Measurements from ENCODE around the gene TP53TG5. TPM values are rescaled to one million over a fixed set of nuclear protein-coding genes. Genes with fewer than 3 reads are reported as not detected.

The TP53TG5 gene
- total RNA-seq, 1 donor from 2014 or later, result not detected

DNA sequence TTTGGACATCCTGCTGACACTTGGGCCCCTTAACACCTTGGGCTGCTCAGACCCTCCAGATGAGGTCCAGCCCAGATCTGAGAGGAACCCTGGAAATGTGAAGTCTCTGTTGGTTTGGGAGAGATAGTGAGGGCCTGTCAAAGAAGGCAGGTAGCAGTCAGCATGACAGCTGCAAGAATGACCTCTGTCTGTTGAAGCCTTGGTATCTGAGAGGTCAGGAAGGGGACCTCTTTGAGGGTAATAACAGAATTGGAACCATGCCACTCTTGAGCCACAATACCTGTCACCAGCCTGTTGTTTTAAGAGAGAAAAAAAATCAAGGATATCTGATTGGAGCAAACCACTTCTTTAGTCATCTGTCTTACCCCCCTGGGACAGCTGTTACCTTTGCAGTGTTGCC, 11.0 kb downstream of the TP53TG5 start:
- no peak overlapping the region for H3K27ac Mint-ChIP-seq (ENCODE audit: unreplicated experiment)
- H3K4me1 Mint-ChIP-seq, result peaks cover 22% of the 10 kb centered on the region
- H3K27me3 Mint-ChIP-seq (ENCODE audit: low read depth), result no peaks in the 10 kb centered on the region
- no peaks in the 10 kb centered on the region for H3K9me3 Mint-ChIP-seq
- DNase-seq (ENCODE audit: low read depth, low spot score), result no peak
- H3K36me3 Mint-ChIP-seq (ENCODE audit: low read depth), result peaks cover 4% of the 10 kb centered on the region
- peak overlapping the region; percentile 31 for H3K4me3 Mint-ChIP-seq
- TF ChIP-seq, protein P1, sequence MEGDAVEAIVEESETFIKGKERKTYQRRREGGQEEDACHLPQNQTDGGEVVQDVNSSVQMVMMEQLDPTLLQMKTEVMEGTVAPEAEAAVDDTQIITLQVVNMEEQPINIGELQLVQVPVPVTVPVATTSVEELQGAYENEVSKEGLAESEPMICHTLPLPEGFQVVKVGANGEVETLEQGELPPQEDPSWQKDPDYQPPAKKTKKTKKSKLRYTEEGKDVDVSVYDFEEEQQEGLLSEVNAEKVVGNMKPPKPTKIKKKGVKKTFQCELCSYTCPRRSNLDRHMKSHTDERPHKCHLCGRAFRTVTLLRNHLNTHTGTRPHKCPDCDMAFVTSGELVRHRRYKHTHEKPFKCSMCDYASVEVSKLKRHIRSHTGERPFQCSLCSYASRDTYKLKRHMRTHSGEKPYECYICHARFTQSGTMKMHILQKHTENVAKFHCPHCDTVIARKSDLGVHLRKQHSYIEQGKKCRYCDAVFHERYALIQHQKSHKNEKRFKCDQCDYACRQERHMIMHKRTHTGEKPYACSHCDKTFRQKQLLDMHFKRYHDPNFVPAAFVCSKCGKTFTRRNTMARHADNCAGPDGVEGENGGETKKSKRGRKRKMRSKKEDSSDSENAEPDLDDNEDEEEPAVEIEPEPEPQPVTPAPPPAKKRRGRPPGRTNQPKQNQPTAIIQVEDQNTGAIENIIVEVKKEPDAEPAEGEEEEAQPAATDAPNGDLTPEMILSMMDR (conservative IDR thresholded peaks at IDR 0.05), result no peak

DNA sequence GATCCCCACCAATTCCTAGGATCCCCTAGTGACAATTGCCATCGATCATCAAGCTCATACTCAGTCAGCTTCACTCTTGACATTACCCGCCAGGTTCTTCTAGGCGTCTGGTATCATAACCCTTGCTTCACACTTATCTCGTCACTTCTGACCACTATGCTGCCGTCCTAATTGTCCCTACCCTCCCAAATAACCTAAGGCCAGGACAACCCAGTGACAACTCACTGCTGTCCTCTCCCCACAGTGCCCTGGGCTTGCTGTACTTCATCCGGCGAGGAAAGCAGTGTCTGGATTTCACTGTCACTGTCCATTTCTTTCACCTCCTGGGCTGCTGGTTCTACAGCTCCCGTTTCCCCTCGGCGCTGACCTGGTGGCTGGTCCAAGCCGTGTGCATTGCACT, 11.5 kb downstream of the TP53TG5 start:
- no peak for DNase-seq (ENCODE audit: low read depth, low spot score)
- peak overlapping the region; percentile 31 for H3K4me3 Mint-ChIP-seq
- no peak overlapping the region for H3K27ac Mint-ChIP-seq (ENCODE audit: unreplicated experiment)
- peaks cover 22% of the 10 kb centered on the region for H3K4me1 Mint-ChIP-seq
- no peaks in the 10 kb centered on the region for H3K27me3 Mint-ChIP-seq (ENCODE audit: low read depth)
- peaks cover 4% of the 10 kb centered on the region for H3K36me3 Mint-ChIP-seq (ENCODE audit: low read depth)
- TF ChIP-seq, protein P1 (conservative IDR thresholded peaks at IDR 0.05), result no peak
- H3K9me3 Mint-ChIP-seq, result no peaks in the 10 kb centered on the region

DNA sequence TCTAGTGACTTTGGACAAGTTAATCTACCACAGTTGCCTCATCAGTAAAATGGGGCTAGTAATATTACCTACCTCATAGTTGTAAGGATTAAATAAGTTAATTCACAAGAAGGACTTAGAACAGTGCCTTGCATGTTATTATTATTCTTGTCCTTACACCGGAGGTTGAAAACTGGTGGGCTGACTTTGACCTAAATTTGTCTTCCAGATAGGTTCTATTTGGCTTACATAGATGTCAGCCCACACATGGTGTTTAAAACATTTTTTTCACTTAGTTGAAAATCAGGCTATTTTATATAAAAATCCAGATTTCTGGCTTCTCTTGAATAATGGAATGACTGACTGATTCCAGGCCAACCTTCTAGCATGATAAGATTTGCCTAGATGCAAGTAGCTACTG, 11.9 kb downstream of the TP53TG5 start:
- Mint-ChIP-seq H3K27me3 (ENCODE audit: low read depth) (no peaks in the 10 kb centered on the region), H3K9me3 (no peaks in the 10 kb centered on the region), H3K4me3 (peak overlapping the region; percentile 97), H3K36me3 (ENCODE audit: low read depth) (peaks cover 4% of the 10 kb centered on the region), H3K27ac (ENCODE audit: unreplicated experiment) (no peak overlapping the region), H3K4me1 (peaks cover 22% of the 10 kb centered on the region)
- TF ChIP-seq, protein P1 (conservative IDR thresholded peaks at IDR 0.05), result no peak
- no peak for DNase-seq (ENCODE audit: low read depth, low spot score)

DNA sequence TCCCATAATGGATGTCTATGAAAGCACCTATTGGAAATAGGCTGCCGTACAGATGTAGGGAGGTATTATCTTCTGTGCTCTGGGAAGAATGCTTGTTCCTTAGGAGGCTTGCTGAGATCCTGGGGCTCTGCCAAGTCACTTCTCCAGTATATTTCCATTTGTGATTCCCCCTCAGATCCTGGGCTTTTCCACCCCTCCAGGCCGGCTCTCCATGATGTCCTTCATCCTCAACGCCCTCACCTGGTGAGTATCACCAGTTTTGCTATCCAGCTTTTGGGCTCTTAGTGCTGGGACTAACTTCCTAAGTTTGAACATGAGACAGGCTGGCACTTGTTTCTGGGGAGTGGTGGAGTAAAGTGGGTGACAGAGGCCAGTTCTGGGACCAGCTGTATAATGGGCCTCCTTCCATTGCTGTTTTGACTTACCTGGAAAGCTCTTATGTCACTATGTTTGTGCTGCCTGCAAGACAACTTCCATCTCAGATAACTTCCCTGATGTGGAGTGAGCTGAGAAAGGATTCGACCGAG, 12.6 kb downstream of the TP53TG5 start:
- DNase-seq (ENCODE audit: low read depth, low spot score), result no peak
- Mint-ChIP-seq H3K4me1 (peaks cover 22% of the 10 kb centered on the region), H3K4me3 (peak overlapping the region; percentile 97), H3K27ac (ENCODE audit: unreplicated experiment) (no peak overlapping the region), H3K36me3 (ENCODE audit: low read depth) (peaks cover 4% of the 10 kb centered on the region), H3K27me3 (ENCODE audit: low read depth) (no peaks in the 10 kb centered on the region), H3K9me3 (no peaks in the 10 kb centered on the region)
- TF ChIP-seq, protein P1 (conservative IDR thresholded peaks at IDR 0.05), result no peak

DNA sequence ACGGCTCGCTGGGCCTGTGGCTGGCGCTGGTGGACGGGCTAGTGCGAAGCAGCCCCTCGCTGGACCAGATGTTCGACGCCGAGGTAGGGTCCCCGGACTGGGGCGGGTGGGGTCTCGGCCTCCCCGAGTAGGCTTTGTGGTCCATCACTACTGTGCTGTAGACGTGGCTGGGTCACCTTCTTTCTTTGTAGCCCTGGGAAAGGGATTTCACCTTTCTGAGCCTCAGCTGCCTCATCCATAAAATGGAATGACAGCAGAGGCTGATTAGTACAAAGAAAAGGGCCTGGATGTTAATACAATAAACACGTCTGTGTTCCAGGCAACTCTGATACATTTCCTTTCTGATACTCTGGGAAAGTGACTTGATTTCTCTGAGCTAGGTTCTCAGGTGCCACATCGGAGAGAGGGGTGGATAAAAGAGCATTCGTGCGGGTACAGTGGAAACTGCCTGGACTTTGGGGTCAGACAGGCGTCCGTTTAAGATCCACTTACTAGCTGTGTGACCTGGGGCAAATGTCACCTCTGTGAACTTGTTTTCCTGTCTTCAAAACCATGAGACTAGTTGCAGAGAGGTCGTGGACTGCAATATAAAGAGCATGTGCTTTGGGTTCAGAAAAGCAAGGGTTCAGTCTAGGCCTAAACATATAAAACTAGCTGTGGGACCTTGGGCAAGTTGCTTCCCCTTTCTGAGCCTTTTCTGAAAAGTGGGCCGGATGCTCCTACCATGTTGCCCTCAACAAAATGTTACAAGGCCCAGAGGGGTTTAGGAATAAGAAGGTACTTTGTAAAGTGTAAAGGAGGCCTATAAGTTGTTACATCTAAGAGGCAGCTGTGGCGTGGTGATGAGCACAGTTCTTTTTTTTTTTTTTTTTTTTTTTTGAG, 14.3 kb downstream of the TP53TG5 start:
- Mint-ChIP-seq H3K27ac (ENCODE audit: unreplicated experiment) (peak overlapping the region; percentile 97), H3K36me3 (ENCODE audit: low read depth) (peaks cover 4% of the 10 kb centered on the region), H3K4me3 (peak overlapping the region; percentile 97), H3K9me3 (no peaks in the 10 kb centered on the region), H3K27me3 (ENCODE audit: low read depth) (no peaks in the 10 kb centered on the region), H3K4me1 (peaks cover 22% of the 10 kb centered on the region)
- TF ChIP-seq, protein P1 (conservative IDR thresholded peaks at IDR 0.05), result no peak
- DNase-seq (ENCODE audit: low read depth, low spot score), result no peak
